ENCODE results near the gene KSR1.

KSR1 gene

GRCh38 chr17:27575096-27575911 lies 119.1 kb downstream of the KSR1 start:
- H3K36me3 ChIP-seq (ENCODE audit: control insufficient read depth, insufficient read depth, low read length): no peaks in the 10 kb centered on the region
- H3K9ac ChIP-seq (ENCODE audit: low read length): no peak overlapping the region
- no peak overlapping the region for H3K4me3 ChIP-seq (ENCODE audit: low read length)
- peaks cover 4% of the 10 kb centered on the region for H3K4me1 ChIP-seq (ENCODE audit: control insufficient read depth, insufficient read depth, low read length)
- H3K27ac ChIP-seq (ENCODE audit: low read depth, low read length): no peak overlapping the region
- no peaks in the 10 kb centered on the region for H3K27me3 ChIP-seq (ENCODE audit: control insufficient read depth, insufficient read depth, low read length)

- H3K27ac ChIP-seq (ENCODE audit: low read depth, low read length): no peak overlapping the region
- H3K27me3 ChIP-seq (ENCODE audit: control insufficient read depth, insufficient read depth, low read length): no peaks in the 10 kb centered on the region
- no peaks in the 10 kb centered on the region for H3K36me3 ChIP-seq (ENCODE audit: control insufficient read depth, insufficient read depth, low read length)
- no peak overlapping the region for H3K9ac ChIP-seq (ENCODE audit: low read length)
- H3K4me3 ChIP-seq (ENCODE audit: low read length): no peak overlapping the region
- H3K4me1 ChIP-seq (ENCODE audit: control insufficient read depth, insufficient read depth, low read length): peaks cover 4% of the 10 kb centered on the region
Observed at GRCh38 chr17:27575912-27576252, 119.6 kb downstream of the KSR1 start.

DNA sequence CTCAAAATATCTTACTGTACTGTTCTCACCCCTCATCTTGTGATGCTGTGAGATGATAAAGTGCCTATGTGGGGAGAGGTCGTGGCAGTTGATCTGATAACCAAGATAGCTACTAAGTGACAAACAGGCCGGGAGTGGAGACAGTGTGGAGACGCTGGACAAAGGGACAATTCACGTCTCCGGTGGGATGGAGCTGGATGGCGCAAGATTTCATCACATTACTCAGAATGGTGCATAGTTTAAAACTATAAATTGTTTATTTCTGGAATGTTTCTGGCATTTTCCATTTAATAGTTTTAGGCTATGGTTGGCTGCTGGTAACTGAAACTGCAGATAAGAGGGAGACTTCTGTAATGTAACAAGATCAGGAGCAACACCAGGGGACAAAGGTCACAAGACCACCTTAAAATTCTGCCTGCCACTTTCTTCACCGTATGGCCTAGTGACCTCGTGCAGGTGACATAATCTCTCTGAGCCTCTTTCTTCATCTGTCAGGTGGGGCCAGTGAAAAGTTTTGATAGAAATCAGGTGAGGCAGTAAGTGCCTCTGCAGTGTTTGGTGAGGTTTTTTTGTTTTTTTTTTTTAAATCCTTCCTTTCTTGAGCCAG lies 120.3 kb downstream of the KSR1 start:
- Histone ChIP-seq H3K4me3 (ENCODE audit: low read length) (no peak overlapping the region), H3K27ac (ENCODE audit: low read depth, low read length) (no peak overlapping the region), H3K36me3 (ENCODE audit: control insufficient read depth, insufficient read depth, low read length) (no peaks in the 10 kb centered on the region), H3K4me1 (ENCODE audit: control insufficient read depth, insufficient read depth, low read length) (peaks cover 4% of the 10 kb centered on the region), H3K9ac (ENCODE audit: low read length) (no peak overlapping the region), H3K27me3 (ENCODE audit: control insufficient read depth, insufficient read depth, low read length) (no peaks in the 10 kb centered on the region)

DNA sequence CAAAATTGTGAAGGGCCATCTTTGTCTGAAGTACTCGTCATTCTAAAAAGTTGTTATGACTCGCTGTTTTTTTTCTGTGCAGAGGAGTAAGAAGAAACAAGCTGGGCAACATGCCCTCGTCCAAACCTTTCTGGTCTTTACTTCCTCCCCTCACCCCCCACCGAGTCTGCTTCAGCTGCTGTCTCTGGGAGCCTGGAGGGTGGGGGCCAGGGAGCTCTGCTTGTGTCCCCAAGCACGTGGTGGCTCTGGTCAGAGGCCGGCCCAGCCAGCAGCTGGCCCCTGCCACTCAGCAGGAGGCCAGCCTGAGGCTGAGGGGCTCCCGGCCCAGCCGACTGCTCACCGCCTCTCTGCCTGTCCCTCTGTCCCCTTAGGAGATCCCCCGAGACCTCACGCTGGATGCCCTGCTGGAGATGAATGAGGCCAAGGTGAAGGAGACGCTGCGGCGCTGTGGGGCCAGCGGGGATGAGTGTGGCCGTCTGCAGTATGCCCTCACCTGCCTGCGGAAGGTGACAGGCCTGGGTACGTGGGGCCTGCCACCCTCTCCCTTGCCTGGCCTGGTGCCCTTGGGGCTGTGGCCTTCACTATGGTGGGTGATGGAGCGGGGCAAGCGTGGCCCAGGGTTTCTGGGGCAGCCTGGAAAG lies 121.0 kb downstream of the KSR1 start:
- Histone ChIP-seq H3K27me3 (ENCODE audit: control insufficient read depth, insufficient read depth, low read length) (no peaks in the 10 kb centered on the region), H3K36me3 (ENCODE audit: control insufficient read depth, insufficient read depth, low read length) (no peaks in the 10 kb centered on the region), H3K4me3 (ENCODE audit: low read length) (no peak overlapping the region), H3K27ac (ENCODE audit: low read depth, low read length) (no peak overlapping the region), H3K4me1 (ENCODE audit: control insufficient read depth, insufficient read depth, low read length) (peaks cover 4% of the 10 kb centered on the region), H3K9ac (ENCODE audit: low read length) (no peak overlapping the region)

DNA sequence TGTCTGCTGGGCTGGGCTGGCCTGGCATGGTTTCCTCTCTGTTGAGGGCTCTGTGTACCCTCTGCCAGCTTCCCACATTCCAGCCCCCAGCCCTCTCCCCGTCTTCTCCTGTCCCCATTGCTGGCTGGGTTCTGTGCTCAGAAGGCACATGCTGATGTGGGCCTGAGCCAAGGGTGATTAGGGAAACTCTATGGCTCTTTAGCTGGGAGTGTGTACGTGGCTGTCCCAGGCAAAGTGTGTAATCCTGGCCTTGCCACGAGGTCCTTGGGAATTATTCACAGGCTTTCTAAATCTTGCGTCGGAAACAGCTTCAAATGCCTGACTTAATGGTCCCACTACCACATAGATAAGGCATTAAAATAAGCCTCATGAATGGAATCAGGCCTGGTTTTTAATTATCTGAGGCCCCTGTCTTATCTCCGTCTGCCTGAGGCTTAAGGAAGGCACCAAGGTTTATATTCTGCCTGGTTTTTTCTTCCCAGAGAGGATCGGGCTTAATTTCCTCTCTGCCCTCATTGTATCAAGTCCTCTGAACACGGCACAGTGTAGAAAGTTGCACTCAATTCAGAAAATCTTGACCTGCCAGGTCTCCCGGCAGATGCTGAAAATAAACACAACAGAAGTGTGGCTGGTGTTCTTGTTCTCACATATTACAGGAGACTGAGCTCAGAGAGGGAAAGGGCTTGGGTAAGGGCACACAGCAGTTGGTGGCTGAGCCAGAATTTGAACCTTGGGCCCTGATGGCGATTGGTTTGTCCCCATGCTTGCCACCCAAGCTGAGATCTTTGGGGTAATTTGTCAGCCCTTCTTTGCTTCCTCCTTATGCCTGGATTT lies 121.9 kb downstream of the KSR1 start:
- Histone ChIP-seq H3K36me3 (ENCODE audit: control insufficient read depth, insufficient read depth, low read length) (no peaks in the 10 kb centered on the region), H3K4me1 (ENCODE audit: control insufficient read depth, insufficient read depth, low read length) (peaks cover 4% of the 10 kb centered on the region), H3K27me3 (ENCODE audit: control insufficient read depth, insufficient read depth, low read length) (no peaks in the 10 kb centered on the region), H3K4me3 (ENCODE audit: low read length) (no peak overlapping the region), H3K27ac (ENCODE audit: low read depth, low read length) (no peak overlapping the region), H3K9ac (ENCODE audit: low read length) (no peak overlapping the region)

GRCh38 chr17:27578718-27579085 lies 122.5 kb downstream of the KSR1 start:
- Histone ChIP-seq H3K9ac (ENCODE audit: low read length) (no peak overlapping the region), H3K27me3 (ENCODE audit: control insufficient read depth, insufficient read depth, low read length) (no peaks in the 10 kb centered on the region), H3K36me3 (ENCODE audit: control insufficient read depth, insufficient read depth, low read length) (no peaks in the 10 kb centered on the region), H3K4me3 (ENCODE audit: low read length) (no peak overlapping the region), H3K4me1 (ENCODE audit: control insufficient read depth, insufficient read depth, low read length) (peaks cover 4% of the 10 kb centered on the region), H3K27ac (ENCODE audit: low read depth, low read length) (no peak overlapping the region)

GRCh38 chr17:27579304-27579703 lies 123.1 kb downstream of the KSR1 start:
- H3K27me3 ChIP-seq (ENCODE audit: control insufficient read depth, insufficient read depth, low read length): no peaks in the 10 kb centered on the region
- no peaks in the 10 kb centered on the region for H3K36me3 ChIP-seq (ENCODE audit: control insufficient read depth, insufficient read depth, low read length)
- peaks cover 4% of the 10 kb centered on the region for H3K4me1 ChIP-seq (ENCODE audit: control insufficient read depth, insufficient read depth, low read length)
- H3K9ac ChIP-seq (ENCODE audit: low read length): no peak overlapping the region
- no peak overlapping the region for H3K27ac ChIP-seq (ENCODE audit: low read depth, low read length)
- H3K4me3 ChIP-seq (ENCODE audit: low read length): no peak overlapping the region

GRCh38 chr17:27579897-27580321 lies 123.7 kb downstream of the KSR1 start:
- H3K4me1 ChIP-seq (ENCODE audit: control insufficient read depth, insufficient read depth, low read length): peaks cover 4% of the 10 kb centered on the region
- no peak overlapping the region for H3K27ac ChIP-seq (ENCODE audit: low read depth, low read length)
- no peaks in the 10 kb centered on the region for H3K36me3 ChIP-seq (ENCODE audit: control insufficient read depth, insufficient read depth, low read length)
- no peak overlapping the region for H3K9ac ChIP-seq (ENCODE audit: low read length)
- H3K4me3 ChIP-seq (ENCODE audit: low read length): no peak overlapping the region
- H3K27me3 ChIP-seq (ENCODE audit: control insufficient read depth, insufficient read depth, low read length): no peaks in the 10 kb centered on the region

DNA sequence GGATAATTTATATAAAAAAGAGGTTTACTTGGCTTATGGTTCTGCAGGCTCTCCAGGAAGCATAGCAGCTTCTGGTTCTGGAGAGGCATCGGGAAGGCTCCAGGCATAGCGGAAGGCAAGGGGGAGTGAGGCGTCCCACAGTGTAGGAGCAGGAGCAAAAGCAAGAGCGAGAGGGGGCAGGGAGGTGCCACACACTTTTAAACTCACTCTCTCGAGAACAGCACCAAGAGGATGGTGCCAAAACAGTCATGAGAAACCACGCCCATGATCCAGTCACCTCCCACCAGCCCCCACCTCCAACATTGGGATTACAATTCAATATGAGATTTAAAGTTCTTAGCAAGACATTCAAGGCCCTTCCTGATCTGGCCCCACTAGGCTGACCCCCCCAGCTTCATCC lies 124.8 kb downstream of the KSR1 start:
- Histone ChIP-seq H3K4me1 (ENCODE audit: control insufficient read depth, insufficient read depth, low read length) (peaks cover 4% of the 10 kb centered on the region), H3K27ac (ENCODE audit: low read depth, low read length) (no peak overlapping the region), H3K36me3 (ENCODE audit: control insufficient read depth, insufficient read depth, low read length) (no peaks in the 10 kb centered on the region), H3K9ac (ENCODE audit: low read length) (no peak overlapping the region), H3K27me3 (ENCODE audit: control insufficient read depth, insufficient read depth, low read length) (no peaks in the 10 kb centered on the region), H3K4me3 (ENCODE audit: low read length) (no peak overlapping the region)

DNA sequence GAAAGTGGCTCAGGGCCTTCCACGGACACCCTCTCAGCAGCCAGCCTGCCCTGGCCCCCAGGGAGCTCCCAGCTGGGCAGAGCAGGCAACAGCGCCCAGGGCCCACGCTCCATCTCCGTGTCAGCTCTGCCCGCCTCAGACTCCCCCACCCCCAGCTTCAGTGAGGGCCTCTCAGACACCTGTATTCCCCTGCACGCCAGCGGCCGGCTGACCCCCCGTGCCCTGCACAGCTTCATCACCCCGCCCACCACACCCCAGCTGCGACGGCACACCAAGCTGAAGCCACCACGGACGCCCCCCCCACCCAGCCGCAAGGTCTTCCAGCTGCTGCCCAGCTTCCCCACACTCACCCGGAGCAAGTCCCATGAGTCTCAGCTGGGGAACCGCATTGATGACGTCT lies 126.4 kb downstream of the KSR1 start:
- peaks cover 4% of the 10 kb centered on the region for H3K4me1 ChIP-seq (ENCODE audit: control insufficient read depth, insufficient read depth, low read length)
- no peak overlapping the region for H3K27ac ChIP-seq (ENCODE audit: low read depth, low read length)
- H3K27me3 ChIP-seq (ENCODE audit: control insufficient read depth, insufficient read depth, low read length): no peaks in the 10 kb centered on the region

DNA sequence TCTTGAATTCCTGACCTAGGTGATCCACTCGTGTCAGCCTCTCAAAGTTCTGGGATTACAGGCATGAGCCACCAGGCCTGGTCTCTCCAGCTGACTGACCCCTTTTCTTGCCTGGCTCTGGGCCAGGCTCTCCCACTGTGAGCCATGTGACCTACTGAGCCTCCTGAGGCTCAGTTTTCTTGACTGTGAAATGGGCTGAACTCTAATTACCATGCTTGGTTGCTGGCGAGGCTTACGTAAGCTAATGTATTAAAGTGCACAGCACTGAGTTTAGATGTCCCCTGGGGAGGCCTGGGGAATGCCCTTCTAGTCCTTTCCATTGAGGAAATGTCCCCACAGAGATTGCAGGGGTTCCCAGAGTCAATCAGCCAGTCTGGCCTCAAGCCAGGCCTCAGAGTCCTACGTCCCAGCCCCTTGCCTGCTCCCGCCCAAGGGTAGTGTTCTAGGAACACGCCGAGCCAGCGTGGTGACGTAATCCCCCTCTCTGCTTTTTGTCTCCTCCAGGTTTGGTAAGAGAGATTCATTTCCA lies 129.0 kb downstream of the KSR1 start:
- H3K4me1 ChIP-seq (ENCODE audit: control insufficient read depth, insufficient read depth, low read length): no peaks in the 10 kb centered on the region
- no peak overlapping the region for H3K9ac ChIP-seq (ENCODE audit: low read length)
- no peak overlapping the region for H3K4me3 ChIP-seq (ENCODE audit: low read length)
- no peaks in the 10 kb centered on the region for H3K27me3 ChIP-seq (ENCODE audit: control insufficient read depth, insufficient read depth, low read length)
- no peaks in the 10 kb centered on the region for H3K36me3 ChIP-seq (ENCODE audit: control insufficient read depth, insufficient read depth, low read length)
- H3K27ac ChIP-seq (ENCODE audit: low read depth, low read length): no peak overlapping the region

More for the DNA sequence above, 126.4 kb downstream of the KSR1 start:
- Histone ChIP-seq H3K9ac (ENCODE audit: low read length) (no peak overlapping the region), H3K36me3 (ENCODE audit: control insufficient read depth, insufficient read depth, low read length) (no peaks in the 10 kb centered on the region), H3K4me3 (ENCODE audit: low read length) (no peak overlapping the region)

GRCh38 chr17:27585792-27586191 lies 129.5 kb downstream of the KSR1 start:
- no peaks in the 10 kb centered on the region for H3K27me3 ChIP-seq (ENCODE audit: control insufficient read depth, insufficient read depth, low read length)
- no peaks in the 10 kb centered on the region for H3K4me1 ChIP-seq (ENCODE audit: control insufficient read depth, insufficient read depth, low read length)
- no peak overlapping the region for H3K9ac ChIP-seq (ENCODE audit: low read length)
- H3K27ac ChIP-seq (ENCODE audit: low read depth, low read length): no peak overlapping the region
- H3K36me3 ChIP-seq (ENCODE audit: control insufficient read depth, insufficient read depth, low read length): no peaks in the 10 kb centered on the region
- no peak overlapping the region for H3K4me3 ChIP-seq (ENCODE audit: low read length)
